H1 (cell line): ENCODE results near the gene PAF1. TPM values are rescaled to one million over a fixed set of nuclear protein-coding genes. Genes with fewer than 3 reads are reported as not detected.

Experiments
- CHD7 ChIP-seq: fragments of 300-600 bp; sonication (generic); IDR thresholded peaks from 2 replicates; pipeline ENCODE4 v1.7.1; 2012; ENCODE audit warnings: low read length, moderate library complexity, mild to moderate bottlenecking, inconsistent platforms; ENCODE audit not compliant: insufficient replicate concordance
- EP300 ChIP-seq, 2 experiments: IDR thresholded peaks; 1 replicate in 1 of 2; 2 replicates in 1 of 2; pipeline ENCODE4 v1.6.1; 2011 to 2012; ENCODE audit warnings: low read depth in 2 of 2, low read length in 2 of 2, mild to moderate bottlenecking in 2 of 2, borderline replicate concordance in 1 of 2, inconsistent platforms in 1 of 2, moderate library complexity in 1 of 2
- HDAC6 ChIP-seq: IDR thresholded peaks from one replicate; pipeline ENCODE4 v1.7.1; 2012; ENCODE audit warnings: low read depth, mild to moderate bottlenecking, inconsistent platforms, low read length, moderate library complexity
- RFX5 ChIP-seq: IDR thresholded peaks from 2 replicates; pipeline ENCODE4 v1.6.1; 2011; ENCODE audit warnings: low read depth, low read length, improper control_type of control experiment, borderline replicate concordance
- SIN3A ChIP-seq, 2 experiments: IDR thresholded peaks in 1 of 2; conservative IDR thresholded peaks in 1 of 2; 2 replicates each; pipeline ENCODE4 v1.6.1; 2011 to 2012; ENCODE audit warnings: low read length in 2 of 2, improper control_type of control experiment in 1 of 2, low read depth in 1 of 2, mild to moderate bottlenecking in 1 of 2
- polyA plus RNA-seq, 7 experiments: library from polyadenylated mRNA; depleted of rRNA in 3 of 7; stranded (reverse) in 5 of 7; unstranded in 2 of 7; fragments of >200 nt in 5 of 7; fragments of 200-250 nt in 2 of 7; gene quantifications; 1 replicate in 5 of 7; 2 replicates in 1 of 7; 4 replicates in 1 of 7; pipeline versions ENCODE4 v1.2.1 to v1.2.3, GENCODE V29; 2011 to 2013; ENCODE audit warnings: missing spikeins in 2 of 7, mixed read lengths in 2 of 7
- total RNA-seq: library from RNA; stranded (reverse); fragmentation: NEBNext Ultra II Directional; extraction: Animal tissue kit (Norgen Biotek cat#: 25700); gene quantifications from 2 replicates; pipeline ENCODE4 v1.2.1, GENCODE V29; 2021
- TF ChIP-seq, protein P1 (sequence below): IDR thresholded peaks from 2 replicates; pipeline ENCODE4 v1.6.1; 2011; ENCODE audit warnings: low read length, improper control_type of control experiment

Gene PAF1
- total and polyA plus RNA-seq, 2 of the 8 experiments (the other 6 are each of a cell fraction or from before 2014, with no cell fraction given) = 31.4 to 58.6 TPM

DNA sequence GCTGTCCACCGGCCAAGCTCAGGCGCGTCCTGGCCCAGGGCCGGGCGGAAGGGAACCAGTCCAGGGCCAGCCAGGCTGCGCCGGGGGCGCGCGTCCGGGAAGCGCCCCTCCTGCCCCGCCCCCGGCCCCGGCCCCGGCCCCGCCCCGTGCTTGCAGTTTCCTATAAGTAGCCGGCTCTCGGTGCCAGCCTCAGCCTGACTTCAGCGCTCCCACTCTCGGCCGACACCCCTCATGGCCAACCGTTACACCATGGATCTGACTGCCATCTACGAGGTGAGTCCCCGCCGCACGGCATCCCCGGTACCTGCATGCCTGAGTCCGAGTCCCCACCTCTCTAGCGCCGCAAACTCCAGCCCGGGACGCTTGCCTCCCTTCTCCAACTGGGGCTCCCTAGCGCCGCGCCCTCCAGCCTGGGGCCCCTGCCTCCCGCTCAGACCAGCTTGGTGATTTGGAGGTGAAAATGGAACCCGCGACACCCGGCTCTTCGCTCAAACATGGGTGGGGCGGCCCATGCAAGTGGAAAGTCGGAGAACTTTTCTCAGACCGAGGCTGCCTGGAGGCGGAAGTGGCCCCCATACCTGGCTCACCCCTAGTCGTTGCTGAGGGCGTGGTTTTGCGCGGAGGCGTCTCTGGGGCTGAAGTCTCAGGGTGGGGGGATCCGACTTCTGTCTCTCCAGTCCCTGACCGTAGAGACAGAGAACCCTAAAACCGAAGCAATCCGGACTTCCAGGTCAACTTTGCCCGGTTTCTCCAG lies 15.9 kb upstream of the PAF1 start, which contains the start of gene ZFP36 (continued):
- TF ChIP-seq CHD7 = no peak
- peak; percentile 13 to 69; a peak in 2 of 4 replicates for TF ChIP-seq SIN3A (conservative IDR thresholded peaks at IDR 0.05 in 1 of 2, IDR thresholded peaks at IDR 0.05 in 1 of 2; ENCODE audit: low read depth in 1 of 2, low read length in 2 of 2)
- TF ChIP-seq, protein P1, sequence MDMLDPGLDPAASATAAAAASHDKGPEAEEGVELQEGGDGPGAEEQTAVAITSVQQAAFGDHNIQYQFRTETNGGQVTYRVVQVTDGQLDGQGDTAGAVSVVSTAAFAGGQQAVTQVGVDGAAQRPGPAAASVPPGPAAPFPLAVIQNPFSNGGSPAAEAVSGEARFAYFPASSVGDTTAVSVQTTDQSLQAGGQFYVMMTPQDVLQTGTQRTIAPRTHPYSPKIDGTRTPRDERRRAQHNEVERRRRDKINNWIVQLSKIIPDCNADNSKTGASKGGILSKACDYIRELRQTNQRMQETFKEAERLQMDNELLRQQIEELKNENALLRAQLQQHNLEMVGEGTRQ = no peak
- TF ChIP-seq HDAC6 = no peak
- TF ChIP-seq RFX5 = no peak
- no peak for TF ChIP-seq EP300 (IDR thresholded peaks at IDR 0.05; ENCODE audit: borderline replicate concordance in 1 of 2, low read depth in 2 of 2, low read length in 2 of 2)
